Kidney epithelial cell (primary cell): ENCODE results near the gene TRUB1. TPM values are rescaled to one million over a fixed set of nuclear protein-coding genes. Genes with fewer than 3 reads are reported as not detected.

ENCODE experiments used
- DNase-seq: peaks from one replicate; pipeline ENCODE4 v3.0.0-alpha.2; 2010; ENCODE audit warnings: low read depth
- H3K27me3 ChIP-seq: 2 replicates; pipeline ENCODE4 v1.6.0; 2011; ENCODE audit warnings: low read length; ENCODE audit not compliant: control insufficient read depth, insufficient read depth
- H3K36me3 ChIP-seq: 2 replicates; pipeline ENCODE4 v1.5.1; 2011; ENCODE audit warnings: low read length; ENCODE audit not compliant: control insufficient read depth, insufficient read depth
- H3K4me3 ChIP-seq: 2 replicates; pipeline ENCODE4 v1.5.1; 2011; ENCODE audit warnings: low read depth, mild to moderate bottlenecking, control low read depth, low read length
- CTCF ChIP-seq: IDR thresholded peaks from 2 replicates; pipeline ENCODE4 v1.5.1; 2011; ENCODE audit warnings: mild to moderate bottlenecking, moderate library complexity, low read length, control low read depth, inconsistent platforms; ENCODE audit not compliant: insufficient read depth, poor library complexity, severe bottlenecking
- total RNA-seq: library from RNA; depleted of rRNA; stranded (reverse); fragments of >200 nt; gene quantifications from 2 replicates; pipeline ENCODE4 v1.2.3, GENCODE V29; 2015

TRUB1 gene
- total RNA-seq, 1 donor from 2014 or later: 31.5 TPM

DNA sequence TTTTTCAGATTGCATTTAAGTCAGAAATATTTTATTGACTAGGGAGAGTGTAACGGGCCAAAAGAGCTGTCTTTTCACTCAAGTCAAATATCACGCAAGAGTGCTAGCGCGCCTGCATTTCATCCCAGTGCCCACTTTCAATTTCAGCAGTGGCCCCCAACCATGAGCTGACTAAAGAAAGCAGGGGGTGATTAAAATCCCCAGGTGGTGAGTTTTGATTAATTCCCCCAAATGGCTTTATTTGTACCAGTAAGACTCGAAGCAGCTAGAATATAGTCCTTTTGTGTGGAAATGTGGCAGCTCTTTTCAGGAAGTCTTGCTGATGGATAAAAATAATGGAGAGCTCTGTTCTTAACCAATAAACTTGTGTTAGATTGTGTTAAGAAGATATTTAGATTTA, 35.3 kb downstream of the TRUB1 start:
- H3K36me3 ChIP-seq: no peaks in the 10 kb centered on the region
- no peak for TF ChIP-seq CTCF
- no peak for DNase-seq
- no peaks in the 10 kb centered on the region for H3K27me3 ChIP-seq
- no peak overlapping the region for H3K4me3 ChIP-seq

DNA sequence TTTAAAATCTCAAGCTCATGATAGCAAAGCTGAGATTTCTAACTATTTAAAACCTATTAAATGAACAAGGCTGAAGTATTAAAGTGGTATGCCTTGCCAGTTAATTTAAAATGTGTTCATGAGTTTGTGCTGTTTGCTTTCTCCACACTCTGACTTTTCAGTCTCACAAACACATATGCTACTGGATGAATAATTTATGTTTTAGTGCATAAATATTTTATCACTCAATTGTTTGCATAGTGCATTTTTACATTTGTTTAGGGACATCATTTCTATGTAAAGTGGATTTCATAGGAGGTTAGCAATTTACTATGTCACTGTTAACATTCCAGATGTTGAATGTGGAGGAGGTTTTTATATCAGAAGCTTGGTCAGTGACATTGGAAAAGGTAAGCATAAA, 36.0 kb downstream of the TRUB1 start:
- H3K4me3 ChIP-seq: no peak overlapping the region
- H3K36me3 ChIP-seq: no peaks in the 10 kb centered on the region
- no peaks in the 10 kb centered on the region for H3K27me3 ChIP-seq
- no peak for TF ChIP-seq CTCF
- no peak for DNase-seq

- Histone ChIP-seq H3K27me3 (no peaks in the 10 kb centered on the region), H3K4me3 (no peak overlapping the region), H3K36me3 (no peaks in the 10 kb centered on the region)
- TF ChIP-seq CTCF: no peak
- DNase-seq: no peak
Measured at GRCh38 chr10:114974625-114975024, 36.6 kb downstream of the TRUB1 start.

DNA sequence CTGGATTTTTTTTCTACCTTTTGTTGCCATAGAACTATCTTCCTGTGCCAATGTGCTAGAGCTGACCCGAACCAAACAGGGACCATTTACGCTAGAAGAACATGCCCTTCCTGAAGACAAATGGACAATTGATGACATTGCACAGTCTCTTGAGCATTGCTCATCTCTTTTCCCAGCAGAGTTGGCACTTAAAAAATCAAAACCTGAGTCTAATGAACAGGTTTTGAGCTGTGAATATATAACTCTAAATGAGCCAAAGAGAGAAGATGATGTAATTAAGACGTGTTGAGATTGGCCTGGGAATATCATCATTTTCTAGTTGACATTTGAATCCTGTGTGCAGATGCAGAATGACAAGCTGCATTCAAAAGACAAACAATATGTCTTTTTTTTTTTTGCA, 37.1 kb downstream of the TRUB1 start:
- no peaks in the 10 kb centered on the region for H3K27me3 ChIP-seq
- H3K36me3 ChIP-seq: no peaks in the 10 kb centered on the region

DNA sequence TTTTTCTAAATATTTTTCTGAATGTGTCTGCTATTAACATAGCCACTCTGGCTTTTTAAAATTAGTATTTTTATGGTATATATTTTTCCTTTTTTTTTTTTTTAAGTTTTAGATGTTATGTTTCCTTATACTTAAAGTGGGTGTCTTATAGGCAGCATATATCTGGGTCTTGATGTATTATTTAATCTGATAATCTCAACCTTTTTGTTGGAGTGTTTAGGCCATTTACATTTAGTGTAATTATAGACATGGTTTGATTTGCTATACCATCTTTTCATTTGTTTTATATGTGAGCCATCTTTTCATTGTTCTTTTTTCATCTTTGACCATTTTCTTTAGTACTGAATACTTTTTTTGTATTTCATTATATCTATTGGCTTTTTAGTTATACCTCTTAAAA, 45.0 kb downstream of the TRUB1 start:
- Histone ChIP-seq H3K4me3 (no peak overlapping the region), H3K36me3 (no peaks in the 10 kb centered on the region), H3K27me3 (no peaks in the 10 kb centered on the region)
- DNase-seq: no peak
- TF ChIP-seq CTCF: no peak

More for the DNA sequence above, 37.1 kb downstream of the TRUB1 start:
- TF ChIP-seq CTCF: no peak
- DNase-seq: no peak
- H3K4me3 ChIP-seq: no peak overlapping the region

- no peak for DNase-seq
- Histone ChIP-seq H3K4me3 (no peak overlapping the region), H3K27me3 (no peaks in the 10 kb centered on the region), H3K36me3 (no peaks in the 10 kb centered on the region)
- no peak for TF ChIP-seq CTCF
Measured at GRCh38 chr10:114987995-114988394, 50.0 kb downstream of the TRUB1 start.
